H1 (cell line): ENCODE results near the gene INPP5A. TPM values are rescaled to one million over a fixed set of nuclear protein-coding genes. Genes with fewer than 3 reads are reported as not detected.

Experiments
- MAFK ChIP-seq: IDR thresholded peaks from 2 replicates; pipeline ENCODE4 v1.6.1; 2012; ENCODE audit warnings: low read depth, mild to moderate bottlenecking, improper control_type of control experiment, low read length
- polyA plus RNA-seq, 7 experiments: library from polyadenylated mRNA; depleted of rRNA in 3 of 7; stranded (reverse) in 5 of 7; unstranded in 2 of 7; fragments of >200 nt in 5 of 7; fragments of 200-250 nt in 2 of 7; gene quantifications; 1 replicate in 5 of 7; 2 replicates in 1 of 7; 4 replicates in 1 of 7; pipeline versions ENCODE4 v1.2.1 to v1.2.3, GENCODE V29; 2011 to 2013; ENCODE audit warnings: missing spikeins in 2 of 7, mixed read lengths in 2 of 7
- total RNA-seq: library from RNA; stranded (reverse); fragmentation: NEBNext Ultra II Directional; extraction: Animal tissue kit (Norgen Biotek cat#: 25700); gene quantifications from 2 replicates; pipeline ENCODE4 v1.2.1, GENCODE V29; 2021
- TF ChIP-seq, protein P1 (sequence below): IDR thresholded peaks from 2 replicates; pipeline ENCODE4 v1.6.1; 2012; ENCODE audit warnings: inconsistent platforms

Gene INPP5A
- total and polyA plus RNA-seq, 2 of the 8 experiments (the other 6 are each of a cell fraction or from before 2014, with no cell fraction given) = 19.7 to 27.5 TPM

DNA sequence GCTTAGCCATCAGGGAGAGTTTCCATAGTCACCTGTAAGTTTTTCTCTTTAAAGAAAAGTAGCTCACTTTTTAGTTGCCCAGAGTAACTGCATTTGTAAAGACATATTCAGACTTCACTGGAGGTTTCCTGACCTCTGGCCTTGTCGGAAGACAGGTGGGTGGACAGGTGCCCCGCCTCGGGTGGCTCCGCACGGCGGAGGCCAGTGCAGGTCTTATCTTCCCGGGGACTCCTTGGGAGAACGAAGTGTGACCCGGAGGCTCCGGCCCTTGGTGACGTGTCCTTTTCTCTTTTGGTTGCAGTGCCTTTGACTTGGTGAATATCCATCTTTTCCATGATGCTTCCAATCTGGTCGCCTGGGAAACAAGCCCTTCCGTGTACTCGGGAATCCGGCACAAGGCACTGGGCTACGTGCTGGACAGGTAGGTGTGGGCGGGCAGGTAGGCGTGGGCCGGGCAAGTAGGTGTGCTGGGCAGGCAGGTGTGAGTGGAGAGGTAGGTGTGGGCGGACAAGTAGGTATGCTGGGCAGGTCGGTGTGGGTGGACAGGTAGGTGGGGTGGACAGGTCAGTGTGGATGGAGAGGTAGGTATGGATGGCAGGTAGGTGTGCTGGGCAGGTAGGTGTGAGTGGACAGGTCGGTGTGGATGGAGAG is 172.6 kb downstream of the INPP5A start (continued):
- TF ChIP-seq, protein P1, sequence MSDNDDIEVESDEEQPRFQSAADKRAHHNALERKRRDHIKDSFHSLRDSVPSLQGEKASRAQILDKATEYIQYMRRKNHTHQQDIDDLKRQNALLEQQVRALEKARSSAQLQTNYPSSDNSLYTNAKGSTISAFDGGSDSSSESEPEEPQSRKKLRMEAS = no peak
- TF ChIP-seq MAFK = no peak
